B cell (primary cell): ENCODE data around the gene LRP6. TPM values are rescaled to one million over a fixed set of nuclear protein-coding genes. Genes with fewer than 3 reads are reported as not detected.

Experiments
- ATAC-seq: fragments of 200-7000 bp; cut with Tn5 transposase; one replicate; pipeline ENCODE4 v1.10.0; 2021; ENCODE audit warnings: low read depth, mild to moderate bottlenecking, moderate number of reproducible peaks, moderate library complexity
- CTCF ChIA-PET: fragments of 350-600 bp; sonication (Branson Sonifier 250); formaldehyde crosslinking; loops from one replicate; lab custom pipeline; 2021; ENCODE audit warnings: antibody characterized with exemption, inconsistent platforms; lab: Charles Lee
- POLR2A ChIA-PET: fragments of 350-600 bp; sonication (Branson Sonifier 250); formaldehyde crosslinking; loops from one replicate; lab custom pipeline; 2021; ENCODE audit warnings: antibody characterized with exemption; lab: Charles Lee
- DNase-seq: peaks from one replicate; pipeline ENCODE4 v3.0.0; 2013
- H2AFZ ChIP-seq: 2 replicates; pipeline ENCODE4 v1.6.1; 2012; ENCODE audit warnings: mild to moderate bottlenecking, low read depth, low read length; ENCODE audit not compliant: insufficient read depth, poor library complexity, severe bottlenecking
- H3K27ac ChIP-seq, 2 donors: 1 replicate in 1 of 2; 2 replicates in 1 of 2; pipeline ENCODE4 v1.5.1; 2012 to 2013; ENCODE audit warnings: low read length in 2 of 2, mild to moderate bottlenecking in 2 of 2, moderate library complexity in 1 of 2
- H3K27me3 ChIP-seq, 4 experiments: fragments of 200-600 bp in 1 of 4; sonication (generic) in 1 of 4; replicated peaks in 1 of 4; 1 replicate in 2 of 4; 2 replicates in 2 of 4; pipeline versions ENCODE4 v1.6.1 to v1.7.0; 2013 to 2016; ENCODE audit warnings: low read length in 3 of 4, mild to moderate bottlenecking in 2 of 4, mixed read lengths in 1 of 4, moderate library complexity in 1 of 4; ENCODE audit not compliant: insufficient read depth in 4 of 4, control insufficient read depth in 3 of 4; ENCODE audit errors: control extremely low read depth in 1 of 4
- H3K36me3 ChIP-seq, 2 experiments: replicated peaks in 1 of 2; 1 replicate in 1 of 2; 2 replicates in 1 of 2; pipeline versions ENCODE4 v1.6.1 to v1.7.1; 2013; ENCODE audit warnings: low read length in 1 of 2; ENCODE audit not compliant: insufficient read depth in 2 of 2, control insufficient read depth in 1 of 2; ENCODE audit errors: control extremely low read depth in 1 of 2, extremely low read depth in 1 of 2
- H3K4me1 ChIP-seq, 2 donors: fragments of 200-600 bp in 1 of 2; sonication (generic) in 1 of 2; 1 replicate in 1 of 2; 2 replicates in 1 of 2; pipeline versions ENCODE4 v1.5.1 to v1.6.1; 2013 to 2017; ENCODE audit warnings: low read length in 2 of 2; ENCODE audit not compliant: control insufficient read depth in 2 of 2, insufficient read depth in 2 of 2
- H3K4me2 ChIP-seq: replicated peaks from 2 replicates; pipeline ENCODE3; 2012; ENCODE audit warnings: mild to moderate bottlenecking, low read depth, low read length; ENCODE audit not compliant: poor library complexity, severe bottlenecking
- H3K4me3 ChIP-seq, 5 experiments: fragments of 200-600 bp in 1 of 5; sonication (generic) in 1 of 5; 1 replicate in 3 of 5; 2 replicates in 2 of 5; pipeline versions ENCODE4 v1.5.1 to v1.7.0; 2011 to 2016; ENCODE audit warnings: low read length in 4 of 5, mild to moderate bottlenecking in 4 of 5, low read depth in 2 of 5, control low read depth in 1 of 5, moderate library complexity in 1 of 5; ENCODE audit not compliant: insufficient read depth in 1 of 5; ENCODE audit errors: control extremely low read depth in 1 of 5, extremely low read depth in 1 of 5
- H3K79me2 ChIP-seq: fragments of 200-600 bp; sonication (generic); one replicate; pipeline ENCODE4 v1.6.0; 2016; ENCODE audit warnings: low read length; ENCODE audit not compliant: control insufficient read depth, insufficient read depth
- H3K9ac ChIP-seq: fragments of 200-600 bp; sonication (generic); 2 replicates; pipeline ENCODE4 v1.6.1; 2017; ENCODE audit warnings: mild to moderate bottlenecking, low read length, moderate library complexity
- H3K9me3 ChIP-seq, 3 donors: one replicate each; pipeline versions ENCODE4 v1.6.1 to v1.7.1; 2013; ENCODE audit warnings: low read length in 2 of 3; ENCODE audit not compliant: control insufficient read depth in 2 of 3, insufficient read depth in 1 of 3; ENCODE audit errors: control extremely low read depth in 1 of 3
- H4K20me1 ChIP-seq: 2 replicates; pipeline ENCODE4 v1.6.0; 2012; ENCODE audit warnings: mild to moderate bottlenecking, low read length; ENCODE audit not compliant: insufficient read depth, control insufficient read depth, poor library complexity, severe bottlenecking
- H3K27ac Mint-ChIP-seq: one replicate; pipeline ENCODE4 v1.8.0; 2021; ENCODE audit warnings: mixed read lengths
- H3K27me3 Mint-ChIP-seq: one replicate; pipeline ENCODE4 v1.8.0; 2021; ENCODE audit warnings: mixed read lengths
- H3K4me1 Mint-ChIP-seq: one replicate; pipeline ENCODE4 v1.8.0; 2021; ENCODE audit warnings: mixed read lengths
- H3K4me3 Mint-ChIP-seq: one replicate; pipeline ENCODE4 v1.8.0; 2021; ENCODE audit warnings: mixed read lengths
- H3K9me3 Mint-ChIP-seq: one replicate; pipeline ENCODE4 v1.8.0; 2022; ENCODE audit warnings: mixed read lengths; ENCODE audit not compliant: insufficient read depth
- EZH2 ChIP-seq: IDR thresholded peaks from 2 replicates; pipeline ENCODE4 v1.6.1; 2012; ENCODE audit warnings: borderline replicate concordance, low read depth, mild to moderate bottlenecking, moderate library complexity, low read length; ENCODE audit not compliant: insufficient read depth, poor library complexity, severe bottlenecking
- WGBS: methylation state at CpG from one replicate; pipeline ENCODE4 v1.1.5; 2013; ENCODE audit warnings: missing lambda C conversion rate; ENCODE audit not compliant: insufficient coverage; 5-methylcytosine and 5-hydroxymethylcytosine counted together
- intact Hi-C: fragments of 100-400 bp; cut with micrococcal nuclease; formaldehyde crosslinking; loops from one replicate; pipeline ENCODE4 v1.10.0; 2022
- polyA plus RNA-seq: library from polyadenylated mRNA; depleted of rRNA; stranded (reverse); fragments of >200 nt; gene quantifications from 2 replicates; pipeline ENCODE4 v1.2.3, GENCODE V29; 2012
- total RNA-seq, 2 donors: library from RNA; stranded (reverse); fragments of 120-200 nt in 1 of 2; gene quantifications; 1 replicate in 1 of 2; 2 replicates in 1 of 2; pipeline versions ENCODE4 v1.2.3 to v1.2.4, GENCODE V29; 2013 to 2022
- TF ChIP-seq, protein P1 (sequence below): fragments of 200-600 bp; IDR thresholded peaks from one replicate; pipeline ENCODE4 v1.8.0; 2022; ENCODE audit warnings: antibody characterized with exemption, mild to moderate bottlenecking

The LRP6 gene
- total and polyA plus RNA-seq, 2 donors (not counting 1 experiment from before 2014, with no cell fraction given), result 0.34 to 2.8 TPM

DNA sequence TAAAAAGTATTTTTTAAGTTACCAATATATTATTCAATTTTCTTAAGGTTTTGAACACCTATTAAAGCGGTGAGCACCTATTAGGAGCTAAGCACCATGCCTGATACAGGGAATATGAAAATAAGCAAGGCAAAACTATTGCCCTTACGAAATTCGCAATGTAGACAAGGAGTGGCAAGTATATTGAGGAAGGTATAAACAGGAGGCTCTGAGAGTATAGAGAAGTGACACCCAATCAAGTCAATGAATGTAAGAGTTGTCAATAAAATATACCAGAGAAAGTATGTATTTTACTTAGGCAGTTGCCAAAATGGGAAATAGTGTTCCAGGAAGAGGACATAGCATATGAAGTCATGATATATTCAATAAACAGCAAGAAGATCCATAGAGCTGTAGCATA lies 57.2 kb downstream of the LRP6 start:
- no peak overlapping the region for H3K9ac ChIP-seq
- ChIA-PET POLR2A (no interaction called here), CTCF (no interaction called here)
- intact Hi-C loops, result no loop called here
- H3K4me2 ChIP-seq, result no peak overlapping the region
- H3K27ac ChIP-seq, result no peak overlapping the region
- no peaks in the 10 kb centered on the region for H3K4me1 Mint-ChIP-seq
- no peaks in the 10 kb centered on the region for H3K36me3 ChIP-seq
- H3K79me2 ChIP-seq, result no peaks in the 10 kb centered on the region
- no peak for DNase-seq
- no peak for TF ChIP-seq EZH2
- TF ChIP-seq, protein P1, sequence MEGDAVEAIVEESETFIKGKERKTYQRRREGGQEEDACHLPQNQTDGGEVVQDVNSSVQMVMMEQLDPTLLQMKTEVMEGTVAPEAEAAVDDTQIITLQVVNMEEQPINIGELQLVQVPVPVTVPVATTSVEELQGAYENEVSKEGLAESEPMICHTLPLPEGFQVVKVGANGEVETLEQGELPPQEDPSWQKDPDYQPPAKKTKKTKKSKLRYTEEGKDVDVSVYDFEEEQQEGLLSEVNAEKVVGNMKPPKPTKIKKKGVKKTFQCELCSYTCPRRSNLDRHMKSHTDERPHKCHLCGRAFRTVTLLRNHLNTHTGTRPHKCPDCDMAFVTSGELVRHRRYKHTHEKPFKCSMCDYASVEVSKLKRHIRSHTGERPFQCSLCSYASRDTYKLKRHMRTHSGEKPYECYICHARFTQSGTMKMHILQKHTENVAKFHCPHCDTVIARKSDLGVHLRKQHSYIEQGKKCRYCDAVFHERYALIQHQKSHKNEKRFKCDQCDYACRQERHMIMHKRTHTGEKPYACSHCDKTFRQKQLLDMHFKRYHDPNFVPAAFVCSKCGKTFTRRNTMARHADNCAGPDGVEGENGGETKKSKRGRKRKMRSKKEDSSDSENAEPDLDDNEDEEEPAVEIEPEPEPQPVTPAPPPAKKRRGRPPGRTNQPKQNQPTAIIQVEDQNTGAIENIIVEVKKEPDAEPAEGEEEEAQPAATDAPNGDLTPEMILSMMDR, result no peak
- H2AFZ ChIP-seq, result no peak overlapping the region
- no CpG with 5 or more reads among the region's 3 CpGs for WGBS
- H3K27me3 ChIP-seq, result no peaks in the 10 kb centered on the region
- no peaks in the 10 kb centered on the region for H3K9me3 ChIP-seq
- no peaks in the 10 kb centered on the region for H3K9me3 Mint-ChIP-seq
- no peak for ATAC-seq
- H4K20me1 ChIP-seq, result no peaks in the 10 kb centered on the region
- no peak overlapping the region for H3K27ac Mint-ChIP-seq
- H3K27me3 Mint-ChIP-seq, result peaks cover 6% of the 10 kb centered on the region
- H3K4me3 Mint-ChIP-seq, result no peak overlapping the region
- no peaks in the 10 kb centered on the region for H3K4me1 ChIP-seq
- H3K4me3 ChIP-seq, result no peak overlapping the region

DNA sequence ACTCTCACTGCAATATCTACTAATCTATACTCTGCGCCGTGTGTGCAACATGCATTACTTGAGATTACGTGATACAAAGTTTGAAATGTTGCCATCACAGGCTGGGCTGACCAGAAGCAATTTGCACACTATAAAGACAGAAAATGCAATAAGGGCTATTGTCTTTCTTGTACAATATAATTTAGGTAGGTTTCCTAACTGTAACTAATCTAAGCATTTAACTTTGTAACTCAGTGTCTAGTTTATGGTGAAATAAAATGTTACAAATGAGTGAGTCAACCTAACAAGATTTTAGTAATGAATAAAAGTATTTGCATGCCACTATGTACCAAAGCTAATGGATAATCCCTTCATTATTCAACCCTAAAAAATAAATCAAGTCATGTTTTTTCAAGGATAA lies 57.8 kb downstream of the LRP6 start:
- Histone ChIP-seq H3K36me3 (no peaks in the 10 kb centered on the region), H3K9me3 (no peaks in the 10 kb centered on the region), H3K9ac (no peak overlapping the region), H3K4me1 (no peaks in the 10 kb centered on the region), H3K4me2 (no peak overlapping the region), H2AFZ (no peak overlapping the region), H4K20me1 (no peaks in the 10 kb centered on the region), H3K27me3 (no peaks in the 10 kb centered on the region), H3K79me2 (no peaks in the 10 kb centered on the region), H3K27ac (no peak overlapping the region), H3K4me3 (no peak overlapping the region)
- POLR2A ChIA-PET, result no interaction called here
- peaks cover 10% of the 10 kb centered on the region for H3K27me3 Mint-ChIP-seq
- H3K4me3 Mint-ChIP-seq, result no peak overlapping the region
- no peaks in the 10 kb centered on the region for H3K9me3 Mint-ChIP-seq
- no peaks in the 10 kb centered on the region for H3K4me1 Mint-ChIP-seq
- CTCF ChIA-PET, result no interaction called here
- intact Hi-C loops, result no loop called here
- no peak overlapping the region for H3K27ac Mint-ChIP-seq
- no CpG with 5 or more reads among the region's 3 CpGs for WGBS
- TF ChIP-seq EZH2, result no peak
- TF ChIP-seq, protein P1, result no peak
- ATAC-seq, result no peak
- no peak for DNase-seq
